GM23338 (cell line): ENCODE measurements around the gene SEC24C. TPM values are rescaled to one million over a fixed set of nuclear protein-coding genes. Genes with fewer than 3 reads are reported as not detected.
A peak's percentile ranks its signal among the peaks of the same experiment; 100 is the strongest.
"Not testable (repeated sequence)": the region's sequence is repeated elsewhere in the genome, so short reads cannot be mapped to it uniquely, and the experiment has no call there.

ENCODE experiments used
- ATAC-seq: fragments of 200-7000 bp; cut with Tn5 transposase; 3 replicates; pipeline ENCODE4 v1.9.1; 2020
- DNase-seq: peaks from one replicate; pipeline ENCODE4 v3.0.0-alpha.2; 2015; ENCODE audit warnings: low spot score
- H2AFZ ChIP-seq: fragments of 200-600 bp; sonication (generic); 2 replicates; pipeline ENCODE4 v1.8.0; 2016; ENCODE audit warnings: antibody characterized with exemption, mild to moderate bottlenecking, moderate library complexity
- H3F3A ChIP-seq: fragments of 200-600 bp; sonication (generic); replicated peaks from 2 replicates; pipeline ENCODE4 v1.8.0; 2017; ENCODE audit warnings: antibody characterized with exemption, mixed run types, low read depth
- H3K27ac ChIP-seq: fragments of 200-600 bp; sonication (generic); 2 replicates; pipeline ENCODE4 v1.6.1; 2016; ENCODE audit warnings: low read depth
- H3K27me3 ChIP-seq: fragments of 200-600 bp; sonication (generic); 2 replicates; pipeline ENCODE4 v1.8.0; 2016; ENCODE audit warnings: mild to moderate bottlenecking, mixed run types, moderate library complexity; ENCODE audit not compliant: insufficient read depth
- H3K36me3 ChIP-seq: fragments of 200-600 bp; sonication (generic); 2 replicates; pipeline ENCODE4 v1.8.0; 2016; ENCODE audit warnings: mild to moderate bottlenecking; ENCODE audit not compliant: insufficient read depth
- H3K4me1 ChIP-seq: fragments of 200-600 bp; sonication (generic); 2 replicates; pipeline ENCODE4 v1.8.0; 2016; ENCODE audit warnings: mild to moderate bottlenecking, moderate library complexity; ENCODE audit not compliant: insufficient read depth
- H3K4me2 ChIP-seq: fragments of 200-600 bp; sonication (generic); 2 replicates; pipeline ENCODE4 v1.7.1; 2017; ENCODE audit warnings: mixed run types
- H3K4me3 ChIP-seq: fragments of 200-600 bp; sonication (generic); 2 replicates; pipeline ENCODE4 v1.6.1; 2016; ENCODE audit warnings: mixed run types
- H3K79me2 ChIP-seq: fragments of 200-600 bp; sonication (generic); replicated peaks from 2 replicates; pipeline ENCODE4 v1.8.0; 2017; ENCODE audit warnings: mild to moderate bottlenecking; ENCODE audit not compliant: insufficient read depth
- H3K9me2 ChIP-seq: fragments of 200-600 bp; sonication (generic); 2 replicates; pipeline ENCODE4 v1.8.0; 2017; ENCODE audit not compliant: insufficient read depth
- H4K20me1 ChIP-seq: fragments of 200-600 bp; sonication (generic); replicated peaks from 2 replicates; pipeline ENCODE4 v1.8.0; 2017; ENCODE audit warnings: mild to moderate bottlenecking; ENCODE audit not compliant: insufficient read depth
- H3K27ac Mint-ChIP-seq: 2 replicates; pipeline ENCODE4 v1.8.0; 2020; ENCODE audit warnings: inconsistent platforms, mild to moderate bottlenecking, moderate library complexity, mixed read lengths
- H3K27me3 Mint-ChIP-seq: 3 replicates; pipeline ENCODE4 v1.8.0; 2022; ENCODE audit warnings: low read depth, mild to moderate bottlenecking, moderate library complexity, mixed read lengths, inconsistent platforms; ENCODE audit not compliant: insufficient read depth, poor library complexity
- H3K36me3 Mint-ChIP-seq: 3 replicates; pipeline ENCODE4 v1.8.0; 2021; ENCODE audit warnings: low read depth, mild to moderate bottlenecking, inconsistent platforms, moderate library complexity, mixed read lengths
- H3K4me1 Mint-ChIP-seq: 3 replicates; pipeline ENCODE4 v1.8.0; 2020; ENCODE audit warnings: mild to moderate bottlenecking, inconsistent platforms, mixed read lengths
- H3K4me3 Mint-ChIP-seq: 3 replicates; pipeline ENCODE4 v1.8.0; 2021; ENCODE audit warnings: moderate library complexity, mild to moderate bottlenecking, inconsistent platforms, mixed read lengths
- H3K9me3 Mint-ChIP-seq: 3 replicates; pipeline ENCODE4 v1.8.0; 2020; ENCODE audit warnings: moderate library complexity, mild to moderate bottlenecking, inconsistent platforms, mixed read lengths
- CREB1 ChIP-seq: fragments of 250-450 bp; sonication (Bioruptor Pico); IDR thresholded peaks from 2 replicates; pipeline ENCODE4 v1.5.0; 2020; ENCODE audit warnings: low read depth, mild to moderate bottlenecking, moderate library complexity
- CTCF ChIP-seq, 2 experiments: fragments of 200-600 bp in 1 of 2; sonication (generic) in 1 of 2; conservative IDR thresholded peaks; 2 replicates each; pipeline versions ENCODE4 v1.5.1 to v1.6.1; 2016 to 2017; ENCODE audit warnings: antibody characterized with exemption in 2 of 2, low read depth in 2 of 2, mild to moderate bottlenecking in 2 of 2, moderate library complexity in 1 of 2
- ETS1 ChIP-seq: IDR thresholded peaks from 2 replicates; pipeline ENCODE4 v1.6.1; 2016; ENCODE audit warnings: antibody characterized with exemption
- EZH2 ChIP-seq: fragments of 200-600 bp; sonication (generic); IDR thresholded peaks from one replicate; pipeline ENCODE4 v1.8.0; 2017; ENCODE audit warnings: antibody characterized with exemption, mild to moderate bottlenecking, low read depth; ENCODE audit not compliant: unreplicated experiment
- EZH2phosphoT487 ChIP-seq: fragments of 200-600 bp; sonication (generic); IDR thresholded peaks from one replicate; pipeline ENCODE4 v1.8.1; 2018; ENCODE audit warnings: antibody characterized with exemption; ENCODE audit not compliant: unreplicated experiment
- POLR2AphosphoS5 ChIP-seq: IDR thresholded peaks from 2 replicates; pipeline ENCODE4 v1.6.1; 2016; ENCODE audit warnings: antibody characterized with exemption, low read depth
- ZNF114 ChIP-seq: fragments of 250-450 bp; sonication (Bioruptor Pico); IDR thresholded peaks from 2 replicates; pipeline ENCODE4 v1.5.0; 2020; ENCODE audit warnings: mild to moderate bottlenecking, moderate library complexity
- ZNF331 ChIP-seq: fragments of 250-450 bp; sonication (Bioruptor Pico); IDR thresholded peaks from 2 replicates; pipeline ENCODE4 v1.5.0; 2020; ENCODE audit warnings: low read depth, mild to moderate bottlenecking, moderate library complexity
- long read RNA-seq: library from polyadenylated mRNA; unstranded; transcript quantifications from one replicate; pipeline ENCODE4 v2.0.0, GENCODE V29; 2020; ENCODE audit not compliant: unreplicated experiment
- polyA plus RNA-seq: library from polyadenylated mRNA; unstranded; fragments of >200 nt; fragmentation: Nextera tagmentation; extraction: Ambion mirVana; gene quantifications from 2 replicates; pipeline ENCODE4 v1.2.1, GENCODE V29; 2016
- total RNA-seq: library from RNA; depleted of rRNA; stranded (reverse); fragments of >200 nt; shearing (Covaris generic); gene quantifications from 2 replicates; pipeline ENCODE4 v1.2.3, GENCODE V29; 2014; rRNA removed

SEC24C gene, protein sequence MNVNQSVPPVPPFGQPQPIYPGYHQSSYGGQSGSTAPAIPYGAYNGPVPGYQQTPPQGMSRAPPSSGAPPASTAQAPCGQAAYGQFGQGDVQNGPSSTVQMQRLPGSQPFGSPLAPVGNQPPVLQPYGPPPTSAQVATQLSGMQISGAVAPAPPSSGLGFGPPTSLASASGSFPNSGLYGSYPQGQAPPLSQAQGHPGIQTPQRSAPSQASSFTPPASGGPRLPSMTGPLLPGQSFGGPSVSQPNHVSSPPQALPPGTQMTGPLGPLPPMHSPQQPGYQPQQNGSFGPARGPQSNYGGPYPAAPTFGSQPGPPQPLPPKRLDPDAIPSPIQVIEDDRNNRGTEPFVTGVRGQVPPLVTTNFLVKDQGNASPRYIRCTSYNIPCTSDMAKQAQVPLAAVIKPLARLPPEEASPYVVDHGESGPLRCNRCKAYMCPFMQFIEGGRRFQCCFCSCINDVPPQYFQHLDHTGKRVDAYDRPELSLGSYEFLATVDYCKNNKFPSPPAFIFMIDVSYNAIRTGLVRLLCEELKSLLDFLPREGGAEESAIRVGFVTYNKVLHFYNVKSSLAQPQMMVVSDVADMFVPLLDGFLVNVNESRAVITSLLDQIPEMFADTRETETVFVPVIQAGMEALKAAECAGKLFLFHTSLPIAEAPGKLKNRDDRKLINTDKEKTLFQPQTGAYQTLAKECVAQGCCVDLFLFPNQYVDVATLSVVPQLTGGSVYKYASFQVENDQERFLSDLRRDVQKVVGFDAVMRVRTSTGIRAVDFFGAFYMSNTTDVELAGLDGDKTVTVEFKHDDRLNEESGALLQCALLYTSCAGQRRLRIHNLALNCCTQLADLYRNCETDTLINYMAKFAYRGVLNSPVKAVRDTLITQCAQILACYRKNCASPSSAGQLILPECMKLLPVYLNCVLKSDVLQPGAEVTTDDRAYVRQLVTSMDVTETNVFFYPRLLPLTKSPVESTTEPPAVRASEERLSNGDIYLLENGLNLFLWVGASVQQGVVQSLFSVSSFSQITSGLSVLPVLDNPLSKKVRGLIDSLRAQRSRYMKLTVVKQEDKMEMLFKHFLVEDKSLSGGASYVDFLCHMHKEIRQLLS
- total RNA-seq (64.2 and 72.9 TPM in 2 replicates), polyA plus RNA-seq (16.9 and 17.0 TPM in 2 replicates)
- long read RNA-seq, full-length matches to known transcripts = 1 of 3 reads
- long read RNA-seq, partial matches to known transcripts = 1 of 3 reads
- long read RNA-seq, other reads (novel, unspliced or antisense) = 1 of 3 reads

DNA sequence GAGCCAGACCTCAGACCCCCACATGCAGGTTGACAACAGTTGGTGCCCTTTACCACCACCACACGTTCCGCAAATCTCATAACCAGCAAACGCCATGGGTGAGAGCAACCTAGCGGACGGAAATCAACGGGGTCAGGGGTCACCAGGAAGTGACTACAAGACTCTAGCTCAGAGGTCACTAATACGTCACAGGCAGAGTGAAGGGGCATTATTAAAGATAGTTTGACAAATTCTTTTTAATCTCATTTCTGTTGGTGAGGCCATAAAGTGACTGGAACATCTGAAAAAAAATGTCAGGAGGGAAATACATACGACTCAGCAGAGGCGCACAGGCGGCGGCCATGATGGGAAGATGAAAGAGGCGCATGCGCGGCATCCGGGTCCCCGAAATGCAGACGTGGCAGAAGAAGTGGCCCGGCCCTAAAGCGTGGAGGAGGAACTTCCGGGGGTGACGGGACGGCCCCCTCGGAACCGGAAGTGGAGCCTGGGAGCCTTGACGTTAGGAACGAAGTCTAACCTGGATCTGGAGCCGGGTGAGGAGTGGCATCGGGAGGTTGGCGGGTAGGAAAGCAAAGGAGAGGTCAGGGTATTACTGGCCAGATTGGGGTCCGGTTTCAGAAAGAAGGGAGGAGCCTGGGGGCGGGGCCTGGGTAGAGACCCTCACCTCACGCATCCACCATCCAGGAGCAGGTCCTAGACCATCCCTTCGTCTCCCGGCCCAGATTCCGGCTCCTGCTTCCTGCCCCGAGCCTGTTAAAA, at the start of gene SEC24C:
Gene SEC24C, plus strand, starts transcription at position 468 of the 759 bp plus-strand sequence. CDS start 2,461 bp downstream, outside the sequence.
- peaks cover 4% of the 10 kb centered on the region; the same call in 1 of the 2 replicates for H3K36me3 ChIP-seq
- peak within 1 kb of the TSS; percentile 91 for H3K27ac ChIP-seq
- H3K4me1 Mint-ChIP-seq = peaks cover 24% of the 10 kb centered on the region
- peak within 1 kb of the TSS; percentile 58 for H3K4me3 ChIP-seq
- DNase-seq = peak; percentile 98
- H3K4me1 ChIP-seq = peaks cover 19% of the 10 kb centered on the region
- H3F3A ChIP-seq = peaks cover 13% of the 10 kb centered on the region
- H3K9me2 ChIP-seq = no peaks in the 10 kb centered on the region
- H3K27ac Mint-ChIP-seq = peak within 1 kb of the TSS; percentile 99
- ATAC-seq = peak; percentile 87
- H3K36me3 Mint-ChIP-seq = peaks cover 3% of the 10 kb centered on the region
- H3K27me3 Mint-ChIP-seq = peaks cover 2% of the 10 kb centered on the region
- H3K27me3 ChIP-seq = no peaks in the 10 kb centered on the region
- peaks cover 30% of the 10 kb centered on the region for H3K79me2 ChIP-seq
- H3K4me3 Mint-ChIP-seq = peak within 1 kb of the TSS; percentile 94
- peak within 1 kb of the TSS; percentile 79 for H3K4me2 ChIP-seq
- peak; percentile 76 for TF ChIP-seq ETS1
- TF ChIP-seq ZNF331 (CRISPR knock-in tag) = no peak
- TF ChIP-seq EZH2phosphoT487 = no peak
- no peak for TF ChIP-seq EZH2
- TF ChIP-seq CTCF (conservative IDR thresholded peaks at IDR 0.05; ENCODE audit: low read depth in 2 of 2) = 0 out of 4 replicates have a peak, but pooled peaks of 1 of the 2 experiments have one; percentile 0
- TF ChIP-seq POLR2AphosphoS5 = peak; percentile 76
- TF ChIP-seq CREB1 (CRISPR knock-in tag) = peak; percentile 94
- no peak for TF ChIP-seq ZNF114 (CRISPR knock-in tag)
- peak within 1 kb of the TSS; percentile 61; the same call in 1 of the 2 replicates for H2AFZ ChIP-seq
- H4K20me1 ChIP-seq = no peaks in the 10 kb centered on the region; the same call in 1 of the 2 replicates
- no peaks in the 10 kb centered on the region for H3K9me3 Mint-ChIP-seq

DNA sequence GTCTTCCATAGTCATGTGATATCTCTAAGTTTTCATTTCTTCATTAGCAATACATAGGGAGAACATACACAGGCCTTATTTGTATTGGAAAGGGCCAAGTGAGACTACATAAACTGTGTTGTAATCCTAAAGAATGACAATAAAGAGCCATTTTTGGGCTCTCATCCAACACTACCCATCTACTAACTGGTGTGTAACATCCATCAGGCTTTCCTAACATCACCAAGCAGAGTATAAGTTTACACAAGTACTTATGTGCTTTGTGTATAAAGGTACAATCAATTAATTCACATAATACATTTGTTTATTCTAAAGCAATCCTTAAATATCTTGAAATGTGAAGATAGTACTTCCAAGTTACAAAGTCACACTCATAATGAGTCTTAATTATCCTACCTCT, 48.9 kb upstream of the SEC24C start:
- ATAC-seq = not testable (repeated sequence)

GRCh38 chr10:73697675-73698159, 46.5 kb upstream of the SEC24C start, which contains the start of gene AGAP5:
TSS of gene AGAP5 (minus strand) at chr10:73698109. CDS start at chr10:73697755, 354 bp downstream.
- not testable (repeated sequence) for H3K9me3 Mint-ChIP-seq, H3K27ac Mint-ChIP-seq, H3K4me1 Mint-ChIP-seq, H3K27me3 Mint-ChIP-seq, H3K27me3 ChIP-seq, H3K36me3 Mint-ChIP-seq, DNase-seq, H3F3A ChIP-seq, H3K36me3 ChIP-seq, H3K4me3 Mint-ChIP-seq, H3K4me3 ChIP-seq, H3K4me1 ChIP-seq, H3K27ac ChIP-seq, H3K9me2 ChIP-seq, H3K79me2 ChIP-seq, ATAC-seq, H2AFZ ChIP-seq, H4K20me1 ChIP-seq, H3K4me2 ChIP-seq

More for the DNA sequence above, 48.9 kb upstream of the SEC24C start:
- H3K27me3 Mint-ChIP-seq, H3K27ac Mint-ChIP-seq, H3K79me2 ChIP-seq, H3K9me3 Mint-ChIP-seq, H3K36me3 Mint-ChIP-seq, H3K4me1 ChIP-seq, H3K4me3 Mint-ChIP-seq, H3K9me2 ChIP-seq, H3K27ac ChIP-seq, H4K20me1 ChIP-seq, H3K4me1 Mint-ChIP-seq, DNase-seq, H3K4me3 ChIP-seq, H3K27me3 ChIP-seq, H3K4me2 ChIP-seq, H2AFZ ChIP-seq, H3F3A ChIP-seq, H3K36me3 ChIP-seq: not testable (repeated sequence)
